Left lung (tissue), 10 donors: ENCODE measurements around the gene TUBB4B. TPM values are rescaled to one million over a fixed set of nuclear protein-coding genes. Genes with fewer than 3 reads are reported as not detected.

Experiments
- ATAC-seq: fragments of 200-7000 bp; cut with Tn5 transposase; one replicate; pipeline ENCODE4 v1.9.1; 2020; ENCODE audit warnings: moderate library complexity
- DNase-seq, 4 donors: peaks; one replicate each; pipeline ENCODE4 v3.0.0-alpha.2; 2013 to 2020
- H3K27ac ChIP-seq, 2 donors: fragments of 200-600 bp; sonication (generic) in 1 of 2; one replicate each; pipeline versions ENCODE4 v1.5.0 to v1.8.0; 2020 to 2021
- H3K27me3 ChIP-seq, 2 donors: fragments of 200-600 bp; sonication (generic) in 1 of 2; one replicate each; pipeline versions ENCODE4 v1.5.0 to v1.8.0; 2020 to 2021
- H3K36me3 ChIP-seq, 2 donors: fragments of 200-600 bp; sonication (generic) in 1 of 2; one replicate each; pipeline versions ENCODE4 v1.5.0 to v1.8.0; 2020 to 2021
- H3K4me1 ChIP-seq, 2 donors: fragments of 200-600 bp; one replicate each; pipeline ENCODE4 v1.8.0; 2021
- H3K4me3 ChIP-seq, 2 donors: fragments of 200-600 bp; sonication (generic) in 1 of 2; one replicate each; pipeline versions ENCODE4 v1.5.0 to v1.8.0; 2020 to 2021; ENCODE audit warnings: mild to moderate bottlenecking in 1 of 2
- H3K9me3 ChIP-seq, 2 donors: fragments of 200-600 bp; sonication (generic) in 1 of 2; one replicate each; pipeline versions ENCODE4 v1.5.0 to v1.8.0; 2020 to 2021
- intact Hi-C, 2 donors: fragments of 100-400 bp; cut with DNase I; formaldehyde crosslinking; loops; one replicate each; pipeline versions ENCODE4 v1.11.2 to v1.14.2; 2022
- polyA plus RNA-seq, 6 donors: library from polyadenylated mRNA; unstranded; fragments of 120-200 nt; gene quantifications; one replicate each; pipeline ENCODE4 v1.2.1, GENCODE V29; 2013; ENCODE audit not compliant: insufficient read length in 6 of 6
- total RNA-seq, 2 donors: library from RNA; stranded (reverse); fragmentation: NEBNext Ultra II Directional; extraction: Animal tissue kit (Norgen Biotek cat#: 25700); gene quantifications; one replicate each; pipeline ENCODE4 v1.2.1, GENCODE V29; 2021
- TF ChIP-seq, protein P1 (sequence below), 2 donors: fragments of 200-600 bp; sonication (generic) in 1 of 2; IDR thresholded peaks; one replicate each; pipeline versions ENCODE4 v1.5.0 to v1.8.0; 2021; ENCODE audit warnings: antibody characterized with exemption in 2 of 2
- donor health status: DM: no; HTN: yes; CAD: no.
- donor health status: DM: no; HTN: no; CAD: no.

The TUBB4B gene
- total and polyA plus RNA-seq, 8 donors: 196 to 337 (median 248) TPM

GRCh38 chr9:137232101-137232500 is 9.0 kb upstream of the TUBB4B start:
- Histone ChIP-seq H3K4me1 (peaks cover 11 to 21% of the 10 kb centered on the region in 2 donors), H3K27ac (no peak overlapping the region), H3K36me3 (no peaks in the 10 kb centered on the region), H3K9me3 (no peaks in the 10 kb centered on the region), H3K4me3 (no peak overlapping the region), H3K27me3 (peaks cover 0 to 88% of the 10 kb centered on the region in 2 donors)
- intact Hi-C loops: no loop called here
- ATAC-seq (no peak), DNase-seq (no peak)
- TF ChIP-seq, protein P1, sequence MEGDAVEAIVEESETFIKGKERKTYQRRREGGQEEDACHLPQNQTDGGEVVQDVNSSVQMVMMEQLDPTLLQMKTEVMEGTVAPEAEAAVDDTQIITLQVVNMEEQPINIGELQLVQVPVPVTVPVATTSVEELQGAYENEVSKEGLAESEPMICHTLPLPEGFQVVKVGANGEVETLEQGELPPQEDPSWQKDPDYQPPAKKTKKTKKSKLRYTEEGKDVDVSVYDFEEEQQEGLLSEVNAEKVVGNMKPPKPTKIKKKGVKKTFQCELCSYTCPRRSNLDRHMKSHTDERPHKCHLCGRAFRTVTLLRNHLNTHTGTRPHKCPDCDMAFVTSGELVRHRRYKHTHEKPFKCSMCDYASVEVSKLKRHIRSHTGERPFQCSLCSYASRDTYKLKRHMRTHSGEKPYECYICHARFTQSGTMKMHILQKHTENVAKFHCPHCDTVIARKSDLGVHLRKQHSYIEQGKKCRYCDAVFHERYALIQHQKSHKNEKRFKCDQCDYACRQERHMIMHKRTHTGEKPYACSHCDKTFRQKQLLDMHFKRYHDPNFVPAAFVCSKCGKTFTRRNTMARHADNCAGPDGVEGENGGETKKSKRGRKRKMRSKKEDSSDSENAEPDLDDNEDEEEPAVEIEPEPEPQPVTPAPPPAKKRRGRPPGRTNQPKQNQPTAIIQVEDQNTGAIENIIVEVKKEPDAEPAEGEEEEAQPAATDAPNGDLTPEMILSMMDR (IDR thresholded peaks at IDR 0.05): no peak

- no peaks in the 10 kb centered on the region for H3K9me3 ChIP-seq
- no peak overlapping the region for H3K27ac ChIP-seq
- peaks cover 0 to 84% of the 10 kb centered on the region in 2 donors for H3K27me3 ChIP-seq
- peaks cover 8 to 21% of the 10 kb centered on the region in 2 donors for H3K4me1 ChIP-seq
- ATAC-seq (no peak), DNase-seq (no peak)
- TF ChIP-seq, protein P1 (IDR thresholded peaks at IDR 0.05): no peak
- no peak overlapping the region for H3K4me3 ChIP-seq
- intact Hi-C loops: no loop called here
- no peaks in the 10 kb centered on the region for H3K36me3 ChIP-seq
Measured at GRCh38 chr9:137232510-137232909, 8.6 kb upstream of the TUBB4B start.

GRCh38 chr9:137233143-137233980 is 7.7 kb upstream of the TUBB4B start:
- no peak for DNase-seq

DNA sequence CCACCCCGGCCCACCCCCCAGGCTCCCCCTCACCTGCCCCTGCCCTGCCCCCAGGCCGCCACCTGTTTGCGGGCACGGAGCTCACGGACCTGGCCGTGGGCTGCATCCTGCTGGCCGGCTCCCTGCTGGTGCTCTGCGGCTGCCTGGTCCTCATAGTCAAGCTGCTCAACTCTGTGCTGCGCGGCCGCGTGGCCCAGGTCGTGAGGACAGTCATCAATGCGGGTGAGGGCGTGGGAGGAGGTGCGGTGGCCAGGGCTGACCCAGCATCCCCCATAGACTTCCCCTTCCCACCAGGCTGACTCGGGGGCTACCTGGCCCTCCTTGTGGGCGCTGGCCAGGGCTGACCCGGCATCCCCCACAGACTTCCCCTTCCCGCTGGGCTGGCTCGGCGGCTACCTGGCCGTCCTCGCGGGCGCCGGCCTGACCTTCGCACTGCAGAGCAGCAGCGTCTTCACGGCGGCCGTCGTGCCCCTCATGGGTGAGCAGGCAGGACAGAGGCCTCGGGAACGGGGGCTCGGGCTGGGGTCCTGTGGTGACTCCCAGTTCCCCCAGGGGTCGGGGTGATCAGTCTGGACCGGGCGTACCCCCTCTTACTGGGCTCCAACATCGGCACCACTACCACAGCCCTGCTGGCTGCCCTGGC is 6.9 kb upstream of the TUBB4B start:
- intact Hi-C loops: no loop called here

More at GRCh38 chr9:137233143-137233980, 7.7 kb upstream of the TUBB4B start:
- H3K4me3 ChIP-seq: no peak overlapping the region
- TF ChIP-seq, protein P1 (IDR thresholded peaks at IDR 0.05): no peak
- H3K36me3 ChIP-seq: no peaks in the 10 kb centered on the region
- H3K27me3 ChIP-seq: peaks cover 0 to 78% of the 10 kb centered on the region in 2 donors
- H3K27ac ChIP-seq: no peak overlapping the region
- no peak for ATAC-seq
- intact Hi-C loops: no loop called here
- no peaks in the 10 kb centered on the region for H3K9me3 ChIP-seq
- H3K4me1 ChIP-seq: peaks cover 7 to 27% of the 10 kb centered on the region in 2 donors

More for the DNA sequence above, 6.9 kb upstream of the TUBB4B start:
- no peak overlapping the region for H3K4me3 ChIP-seq
- ATAC-seq: no peak
- peaks cover 7 to 36% of the 10 kb centered on the region in 2 donors for H3K4me1 ChIP-seq
- no peak for DNase-seq
- no peaks in the 10 kb centered on the region for H3K36me3 ChIP-seq
- no peaks in the 10 kb centered on the region for H3K9me3 ChIP-seq
- H3K27ac ChIP-seq: no peak overlapping the region
- peaks cover 0 to 70% of the 10 kb centered on the region in 2 donors for H3K27me3 ChIP-seq
- TF ChIP-seq, protein P1 (IDR thresholded peaks at IDR 0.05): no peak
